HEK293 (cell line): ENCODE data around the gene TAS2R60.

ENCODE experiments used
- CTCF ChIP-seq: fragments of 450-650 bp; formaldehyde crosslinking; IDR thresholded peaks from 2 replicates; pipeline ENCODE4 v1.5.1; 2016; ENCODE audit warnings: missing biosample characterization, missing genetic modification characterization
- TCF7L2 ChIP-seq: IDR thresholded peaks from 2 replicates; pipeline ENCODE4 v1.6.1; 2011; ENCODE audit warnings: low read depth, mild to moderate bottlenecking, inconsistent platforms, low read length, moderate library complexity, borderline replicate concordance
- ZNF324 ChIP-seq: fragments of 450-650 bp; formaldehyde crosslinking; IDR thresholded peaks from 2 replicates; pipeline ENCODE4 v1.5.1; 2016; ENCODE audit warnings: missing biosample characterization, missing genetic modification characterization
- ZNF335 ChIP-seq: fragments of 450-650 bp; formaldehyde crosslinking; conservative IDR thresholded peaks from 2 replicates; pipeline ENCODE4 v1.5.1; 2016; ENCODE audit warnings: missing biosample characterization, missing genetic modification characterization
- ZNF350 ChIP-seq: fragments of 450-650 bp; formaldehyde crosslinking; IDR thresholded peaks from 2 replicates; pipeline ENCODE4 v1.5.0; 2017; ENCODE audit warnings: missing biosample characterization, mild to moderate bottlenecking, missing genetic modification characterization
- ZNF560 ChIP-seq: fragments of 450-650 bp; formaldehyde crosslinking; IDR thresholded peaks from 2 replicates; pipeline ENCODE4 v1.5.1; 2017; ENCODE audit warnings: missing biosample characterization, missing genetic modification characterization, borderline replicate concordance
- TF ChIP-seq, protein P1 (sequence below): fragments of 450-650 bp; formaldehyde crosslinking; IDR thresholded peaks from 2 replicates; pipeline ENCODE4 v1.5.1; 2016; ENCODE audit warnings: missing biosample characterization, missing genetic modification characterization, borderline replicate concordance
- TF ChIP-seq, protein P2 (sequence below): fragments of 450-650 bp; formaldehyde crosslinking; IDR thresholded peaks from 2 replicates; pipeline ENCODE4 v1.5.1; 2016; ENCODE audit warnings: missing biosample characterization, missing genetic modification characterization

DNA sequence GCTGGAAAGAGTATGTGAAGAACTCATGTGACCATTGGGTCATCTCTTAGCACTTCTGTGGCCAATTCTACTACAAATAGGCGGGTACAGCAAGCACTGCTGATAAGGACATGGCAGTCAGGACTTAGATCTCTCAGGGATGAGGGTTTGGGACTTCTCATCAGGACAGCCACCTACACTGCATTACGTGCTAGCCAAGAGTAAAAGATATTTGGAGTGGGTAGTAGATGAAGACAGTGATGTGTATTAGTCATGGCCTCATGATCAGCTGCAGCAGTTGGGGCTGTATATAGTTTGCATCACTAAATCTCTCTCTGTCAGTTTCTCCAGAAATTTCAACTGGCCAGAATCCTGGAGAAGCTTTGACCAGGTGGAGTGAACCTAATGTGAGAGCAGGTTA is 9.2 kb downstream of the TAS2R60 start:
- TF ChIP-seq, protein P1, sequence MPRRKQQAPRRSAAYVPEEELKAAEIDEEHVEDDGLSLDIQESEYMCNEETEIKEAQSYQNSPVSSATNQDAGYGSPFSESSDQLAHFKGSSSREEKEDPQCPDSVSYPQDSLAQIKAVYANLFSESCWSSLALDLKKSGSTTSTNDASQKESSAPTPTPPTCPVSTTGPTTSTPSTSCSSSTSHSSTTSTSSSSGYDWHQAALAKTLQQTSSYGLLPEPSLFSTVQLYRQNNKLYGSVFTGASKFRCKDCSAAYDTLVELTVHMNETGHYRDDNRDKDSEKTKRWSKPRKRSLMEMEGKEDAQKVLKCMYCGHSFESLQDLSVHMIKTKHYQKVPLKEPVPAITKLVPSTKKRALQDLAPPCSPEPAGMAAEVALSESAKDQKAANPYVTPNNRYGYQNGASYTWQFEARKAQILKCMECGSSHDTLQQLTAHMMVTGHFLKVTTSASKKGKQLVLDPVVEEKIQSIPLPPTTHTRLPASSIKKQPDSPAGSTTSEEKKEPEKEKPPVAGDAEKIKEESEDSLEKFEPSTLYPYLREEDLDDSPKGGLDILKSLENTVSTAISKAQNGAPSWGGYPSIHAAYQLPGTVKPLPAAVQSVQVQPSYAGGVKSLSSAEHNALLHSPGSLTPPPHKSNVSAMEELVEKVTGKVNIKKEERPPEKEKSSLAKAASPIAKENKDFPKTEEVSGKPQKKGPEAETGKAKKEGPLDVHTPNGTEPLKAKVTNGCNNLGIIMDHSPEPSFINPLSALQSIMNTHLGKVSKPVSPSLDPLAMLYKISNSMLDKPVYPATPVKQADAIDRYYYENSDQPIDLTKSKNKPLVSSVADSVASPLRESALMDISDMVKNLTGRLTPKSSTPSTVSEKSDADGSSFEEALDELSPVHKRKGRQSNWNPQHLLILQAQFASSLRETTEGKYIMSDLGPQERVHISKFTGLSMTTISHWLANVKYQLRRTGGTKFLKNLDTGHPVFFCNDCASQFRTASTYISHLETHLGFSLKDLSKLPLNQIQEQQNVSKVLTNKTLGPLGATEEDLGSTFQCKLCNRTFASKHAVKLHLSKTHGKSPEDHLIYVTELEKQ (tag by site-specific recombination): no peak
- TF ChIP-seq CTCF (no peak), ZNF560 (tag by site-specific recombination) (no peak), ZNF324 (tag by site-specific recombination) (no peak), ZNF335 (tag by site-specific recombination) (no peak), ZNF350 (tag by site-specific recombination) (no peak), TCF7L2 (no peak)
- TF ChIP-seq, protein P2, sequence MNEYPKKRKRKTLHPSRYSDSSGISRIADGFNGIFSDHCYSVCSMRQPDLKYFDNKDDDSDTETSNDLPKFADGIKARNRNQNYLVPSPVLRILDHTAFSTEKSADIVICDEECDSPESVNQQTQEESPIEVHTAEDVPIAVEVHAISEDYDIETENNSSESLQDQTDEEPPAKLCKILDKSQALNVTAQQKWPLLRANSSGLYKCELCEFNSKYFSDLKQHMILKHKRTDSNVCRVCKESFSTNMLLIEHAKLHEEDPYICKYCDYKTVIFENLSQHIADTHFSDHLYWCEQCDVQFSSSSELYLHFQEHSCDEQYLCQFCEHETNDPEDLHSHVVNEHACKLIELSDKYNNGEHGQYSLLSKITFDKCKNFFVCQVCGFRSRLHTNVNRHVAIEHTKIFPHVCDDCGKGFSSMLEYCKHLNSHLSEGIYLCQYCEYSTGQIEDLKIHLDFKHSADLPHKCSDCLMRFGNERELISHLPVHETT (tag by site-specific recombination): no peak
